Stimulated activated CD4-positive, alpha-beta T cell treated with anti-CD3 and anti-CD28 coated beads, TNF-alpha, amount 100 ng/mL, for 4 hours (primary cell): Measurements from ENCODE around the gene LEFTY2.
"Not testable (repeated sequence)": the region's sequence is repeated elsewhere in the genome, so short reads cannot be mapped to it uniquely, and the experiment has no call there.

Source experiments
- DNase-seq, 3 experiments: peaks; one replicate each; pipeline ENCODE4 v3.0.0-alpha.2; 2020; ENCODE audit warnings: low read depth in 3 of 3

LEFTY2 gene

DNA sequence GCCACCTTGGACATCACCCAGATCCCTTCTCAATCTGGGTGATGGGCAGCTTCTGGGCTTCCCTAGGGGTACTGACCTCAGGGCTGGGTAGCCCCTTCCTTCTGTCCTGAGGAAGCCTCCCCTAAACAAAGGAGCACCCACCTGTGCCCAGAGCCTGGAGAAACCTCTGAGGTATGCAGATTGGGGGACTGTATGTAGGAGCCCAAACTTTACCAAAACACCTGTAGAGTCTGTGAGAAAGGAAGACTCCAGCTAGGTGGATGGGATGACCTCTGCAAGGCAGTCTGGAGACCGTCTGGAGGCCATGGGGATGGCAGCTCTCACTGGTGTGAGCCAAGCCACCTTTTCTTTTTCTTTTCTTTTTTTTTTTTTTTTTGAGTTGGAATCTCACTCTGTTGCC is 13.7 kb upstream of the LEFTY2 start:
- no peak for DNase-seq

- no peak for DNase-seq
Measured at GRCh38 chr1:225953315-225953714, 12.3 kb upstream of the LEFTY2 start.

- DNase-seq: no peak
Measured at GRCh38 chr1:225950905-225951497, 10.0 kb upstream of the LEFTY2 start.

- DNase-seq: no peak
Measured at GRCh38 chr1:225949041-225949440, 8.0 kb upstream of the LEFTY2 start.

GRCh38 chr1:225946803-225947202 is 5.8 kb upstream of the LEFTY2 start:
- DNase-seq: no peak

GRCh38 chr1:225946082-225946620 is 5.1 kb upstream of the LEFTY2 start:
- DNase-seq: no peak

- DNase-seq: no peak
Measured at GRCh38 chr1:225945564-225945963, 4.5 kb upstream of the LEFTY2 start.

DNA sequence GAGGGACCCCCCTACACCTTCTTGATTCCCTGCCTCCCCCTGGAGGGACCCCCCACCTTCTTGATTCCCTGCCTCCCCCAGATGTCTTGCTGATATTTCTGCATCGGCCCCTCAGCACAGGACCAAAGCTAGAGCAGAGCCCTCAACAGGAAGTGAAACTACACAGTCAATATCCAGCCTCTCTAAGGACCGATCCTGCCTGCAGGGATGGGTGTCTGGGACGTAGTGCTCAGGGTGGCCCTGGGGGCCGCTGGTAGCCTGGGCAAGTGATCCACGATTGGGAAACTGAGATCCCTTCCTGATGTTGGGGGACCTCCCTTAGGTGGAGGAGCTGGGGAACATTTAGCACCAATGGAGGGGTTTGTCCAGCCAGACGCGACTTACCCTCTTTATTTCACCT is 3.9 kb upstream of the LEFTY2 start:
- no peak for DNase-seq

DNA sequence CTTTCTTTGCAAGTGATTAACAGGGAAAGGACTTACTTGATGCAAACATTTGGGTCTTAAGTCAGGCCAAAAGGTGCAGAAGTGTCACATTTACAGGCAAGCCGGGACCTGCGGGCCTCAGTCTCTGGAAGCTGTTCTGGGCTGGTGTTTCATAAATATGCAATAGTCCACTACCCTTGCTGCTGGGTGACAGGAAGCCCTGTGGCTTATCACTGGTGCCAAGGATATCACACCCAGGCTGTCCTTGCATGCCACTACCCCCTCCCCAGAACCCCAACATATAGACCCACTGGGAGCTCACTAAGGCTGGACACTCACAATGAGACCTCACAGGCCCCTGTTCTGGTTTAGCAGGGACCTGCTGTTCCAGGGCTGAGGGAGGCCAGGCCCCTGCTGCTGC is 3.4 kb upstream of the LEFTY2 start:
- no peak for DNase-seq

DNA sequence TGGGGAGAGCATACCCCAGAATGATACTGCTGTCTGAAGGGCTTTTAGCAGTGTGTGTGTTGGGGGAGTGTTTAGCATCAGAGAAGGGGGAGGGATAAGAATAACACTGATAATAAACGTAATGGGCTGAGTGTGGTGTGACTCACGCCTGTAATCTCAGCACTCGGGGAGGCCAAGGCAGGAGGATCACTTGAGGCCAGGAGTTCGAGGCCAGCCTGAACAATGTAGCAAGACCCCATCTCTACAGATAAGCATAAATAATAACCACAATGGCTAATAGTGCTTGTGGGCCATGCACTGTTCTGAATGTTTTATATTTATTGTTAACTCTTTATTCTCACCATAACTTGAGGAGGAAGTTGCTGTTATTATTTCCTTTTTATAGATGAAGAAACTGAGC is 2.6 kb upstream of the LEFTY2 start:
- no peak for DNase-seq

GRCh38 chr1:225942574-225942973 is 1.6 kb upstream of the LEFTY2 start:
- DNase-seq: no peak

DNA sequence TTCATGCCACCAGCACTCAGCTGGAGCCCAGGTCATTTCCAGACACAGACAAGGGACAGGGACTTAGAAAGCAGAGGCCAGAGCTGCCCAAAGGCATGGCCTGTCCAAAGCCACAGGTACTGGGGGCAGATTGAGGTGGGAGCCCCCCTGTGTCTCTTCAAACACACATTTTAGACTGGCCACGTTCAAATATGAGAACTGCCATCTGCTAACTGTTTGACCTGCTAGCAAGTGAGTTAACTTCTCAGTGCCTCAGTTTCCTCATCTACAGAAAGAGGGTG is 862 bp upstream of the LEFTY2 start:
- no peak for DNase-seq

DNA sequence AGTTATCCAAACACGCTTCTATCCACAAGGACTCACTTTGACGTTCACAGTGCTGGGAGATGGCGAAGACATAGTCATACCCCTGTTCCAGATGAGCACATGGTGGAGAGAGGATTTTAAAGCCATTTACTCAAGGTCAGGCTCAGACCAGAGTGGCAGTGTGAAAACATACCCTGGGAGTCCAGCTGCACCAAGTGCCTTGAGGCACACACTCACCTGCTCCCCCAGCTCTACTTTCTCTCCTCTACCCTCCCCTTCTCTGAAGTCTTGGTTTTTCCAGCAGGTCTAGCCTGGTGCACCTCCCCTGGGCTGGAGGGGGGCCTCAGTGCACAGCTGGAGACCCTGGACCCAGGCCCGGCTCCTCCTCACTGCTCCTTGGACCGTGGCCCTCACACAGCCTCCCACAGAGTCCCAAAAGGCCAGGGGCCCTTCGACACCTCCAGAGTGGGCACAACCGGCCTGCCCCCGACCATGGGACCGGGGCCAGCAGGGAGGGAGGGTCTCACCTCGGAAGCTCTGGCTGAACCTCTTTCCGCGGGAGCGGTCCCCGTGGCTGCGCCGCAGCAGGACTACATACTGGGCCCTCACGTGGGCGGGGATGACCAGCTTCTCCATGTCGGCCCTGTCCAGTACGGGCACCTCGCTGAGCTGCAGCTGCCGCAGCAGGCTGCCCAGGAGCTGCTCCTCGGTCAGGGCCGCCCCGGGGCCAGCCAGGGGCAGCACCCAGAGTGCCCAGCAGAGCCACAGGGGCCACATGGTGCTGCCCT is 452 bp downstream of the LEFTY2 start:
- no peak for DNase-seq

GRCh38 chr1:225939939-225940310 is 1.1 kb downstream of the LEFTY2 start:
- not testable (repeated sequence) for DNase-seq

GRCh38 chr1:225939097-225939938 is 1.7 kb downstream of the LEFTY2 start:
- not testable (repeated sequence) for DNase-seq

DNA sequence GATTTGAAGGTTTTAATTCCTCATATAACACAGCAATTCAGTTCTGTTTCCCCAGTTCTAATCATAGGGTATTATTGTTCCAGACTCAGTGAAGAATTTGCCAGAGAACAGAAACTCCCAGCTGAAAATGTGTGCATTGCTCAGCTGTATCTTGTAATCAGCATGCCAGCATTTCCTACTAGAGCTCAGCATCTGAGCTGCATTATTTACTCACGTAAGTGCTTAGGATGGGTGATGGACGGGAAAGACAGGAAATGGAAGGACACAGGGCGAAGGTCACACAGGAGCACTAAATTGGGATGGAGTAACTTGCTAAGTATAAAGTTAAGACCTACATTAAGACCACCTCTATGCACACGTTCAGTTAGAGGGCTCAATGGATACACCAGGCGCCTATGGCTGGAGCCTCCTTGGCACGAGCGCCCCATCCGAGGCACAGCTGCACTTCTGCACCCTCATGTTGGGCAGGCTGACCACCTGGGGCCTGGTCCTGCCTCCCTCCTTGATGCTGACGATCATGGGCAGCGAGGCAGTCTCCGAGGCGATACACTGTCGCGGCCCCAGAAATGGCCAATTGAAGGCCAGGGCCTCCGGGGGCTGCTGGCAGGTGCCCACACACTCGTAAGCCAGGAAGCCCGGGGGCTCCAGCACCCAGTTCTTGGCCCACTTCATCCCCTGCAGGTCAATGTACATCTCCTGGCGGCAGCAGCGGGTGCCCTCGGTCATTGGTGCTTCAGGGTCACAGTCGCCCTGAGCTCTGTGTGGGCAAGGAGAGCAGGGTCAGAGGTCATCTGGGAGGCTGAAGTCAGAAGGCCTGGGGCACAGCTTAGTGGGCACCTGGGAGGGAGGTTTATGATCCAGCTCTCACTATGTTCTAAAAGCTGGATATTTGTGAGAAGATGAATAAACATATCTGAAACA is 3.7 kb downstream of the LEFTY2 start:
- DNase-seq: no peak

GRCh38 chr1:225936523-225936922 is 4.5 kb downstream of the LEFTY2 start:
- DNase-seq: no peak

DNA sequence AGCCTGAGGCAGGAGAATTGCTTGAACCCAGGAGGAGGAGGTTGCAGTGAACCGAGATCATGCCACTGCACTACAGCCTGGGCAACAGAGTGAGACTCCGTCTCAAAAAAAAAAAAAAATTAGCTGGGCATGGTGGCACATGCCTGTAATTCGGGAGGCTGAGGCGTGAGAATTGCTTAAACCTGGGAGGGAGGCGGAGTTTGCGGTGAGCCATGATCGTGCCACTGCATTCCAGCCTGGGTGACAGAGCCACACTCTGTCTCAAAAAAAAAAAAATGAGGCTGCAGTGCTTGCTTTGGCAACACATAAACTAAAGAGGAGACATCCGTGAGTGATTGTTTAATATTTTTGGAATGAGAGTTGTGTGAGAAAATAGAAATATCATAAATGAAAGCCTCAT is 4.9 kb downstream of the LEFTY2 start:
- not testable (repeated sequence) for DNase-seq

GRCh38 chr1:225934711-225935110 is 6.3 kb downstream of the LEFTY2 start:
- DNase-seq: no peak

- DNase-seq: no peak
Measured at GRCh38 chr1:225933072-225933471, 7.9 kb downstream of the LEFTY2 start.

- DNase-seq: no peak
Measured at GRCh38 chr1:225931270-225932136, 9.5 kb downstream of the LEFTY2 start.
